HepG2 (cell line): Measurements from ENCODE around the gene C11orf58. TPM values are rescaled to one million over a fixed set of nuclear protein-coding genes. Genes with fewer than 3 reads are reported as not detected.

Source experiments
- ATAC-seq: fragments of 200-7000 bp; cut with Tn5 transposase; 3 replicates; pipeline ENCODE4 v1.9.1; 2020; ENCODE audit warnings: mild to moderate bottlenecking, moderate library complexity
- BruUV-seq: library from RNA; stranded (reverse); fragments of 400-500 nt; replicated peaks from 2 replicates; lab custom pipeline; 2021; lab: Mats Ljungman, UMichigan
- CTCF ChIA-PET: fragments of 300-600 bp; formaldehyde crosslinking; extraction: SDS; loops from one replicate; lab custom pipeline; 2021; ENCODE audit warnings: low total read pairs, inconsistent platforms, low intra/inter-chr PET ratio; lab: Yijun Ruan, JAX
- POLR2A ChIA-PET: fragments of 350-600 bp; sonication (Branson Sonifier 250); formaldehyde crosslinking; loops from one replicate; lab custom pipeline; 2020; ENCODE audit warnings: antibody characterized with exemption, inconsistent platforms; lab: Yijun Ruan, JAX
- DNase-seq: peaks from one replicate; pipeline ENCODE4 v3.0.0-alpha.2; 2015; ENCODE audit warnings: low spot score
- FAIRE-seq: peaks from 3 replicates; lab custom pipeline; 2011; peaks lifted over from hg19 to GRCh38; lab: Jason Lieb, UNC
- H2AFZ ChIP-seq: one replicate; pipeline ENCODE4 v1.6.1; 2011; ENCODE audit warnings: low read length, inconsistent platforms
- H3K27ac ChIP-seq: fragments of 300-600 bp; 3 replicates; pipeline ENCODE4 v1.8.0; 2011; ENCODE audit warnings: mixed run types, mild to moderate bottlenecking, mixed read lengths, low read length, inconsistent platforms; ENCODE audit not compliant: insufficient read depth; ENCODE audit errors: extremely low read length
- H3K27me3 ChIP-seq, 2 experiments: fragments of 200-600 bp in 1 of 2; 2 replicates in 1 of 2; 3 replicates in 1 of 2; pipeline versions ENCODE4 v1.6.0 to v1.8.0; 2011; ENCODE audit warnings: low read length in 2 of 2, mild to moderate bottlenecking in 2 of 2, moderate library complexity in 2 of 2, inconsistent platforms in 1 of 2; ENCODE audit not compliant: insufficient read depth in 2 of 2, control insufficient read depth in 1 of 2
- H3K36me3 ChIP-seq, 2 experiments: fragments of 200-600 bp in 1 of 2; replicated peaks in 1 of 2; 2 replicates in 1 of 2; 3 replicates in 1 of 2; pipeline versions ENCODE4 v1.5.1 to v1.8.0; 2011; ENCODE audit warnings: low read length in 2 of 2, inconsistent platforms in 1 of 2; ENCODE audit not compliant: insufficient read depth in 2 of 2, control insufficient read depth in 1 of 2
- H3K4me1 ChIP-seq: 2 replicates; pipeline ENCODE4 v1.5.1; 2012; ENCODE audit warnings: low read length, inconsistent platforms; ENCODE audit not compliant: insufficient read depth
- H3K4me2 ChIP-seq: 2 replicates; pipeline ENCODE4 v1.6.0; 2011; ENCODE audit warnings: low read depth, low read length, inconsistent platforms
- H3K4me3 ChIP-seq, 3 experiments: fragments of 200-600 bp in 1 of 3; sonication (generic), shearing (Covaris generic) in 1 of 3; replicated peaks in 1 of 3; 2 replicates each; pipeline ENCODE4 v1.5.1; 2011 to 2016; ENCODE audit warnings: low read length in 3 of 3, inconsistent platforms in 2 of 3, low read depth in 2 of 3, mild to moderate bottlenecking in 2 of 3, control low read depth in 1 of 3, mixed read lengths in 1 of 3; ENCODE audit not compliant: insufficient read depth in 1 of 3
- H3K79me2 ChIP-seq: one replicate; pipeline ENCODE4 v1.6.1; 2011; ENCODE audit warnings: low read length, inconsistent platforms; ENCODE audit not compliant: insufficient read depth
- H3K9ac ChIP-seq: 2 replicates; pipeline ENCODE4 v1.6.0; 2011; ENCODE audit warnings: mild to moderate bottlenecking, low read depth, low read length, inconsistent platforms; ENCODE audit not compliant: insufficient read depth
- H3K9me3 ChIP-seq: 2 replicates; pipeline ENCODE4 v1.5.1; 2012; ENCODE audit warnings: mild to moderate bottlenecking, low read length
- H4K20me1 ChIP-seq: 2 replicates; pipeline ENCODE4 v1.6.0; 2011; ENCODE audit warnings: inconsistent platforms, mild to moderate bottlenecking, low read length, moderate library complexity; ENCODE audit not compliant: insufficient read depth
- CC2D1A ChIP-seq: sonication (generic); formaldehyde crosslinking; IDR thresholded peaks from 2 replicates; pipeline ENCODE4 v1.8.1; 2023; ENCODE audit warnings: mild to moderate bottlenecking, missing genetic modification reagents
- CEBPB ChIP-seq: IDR thresholded peaks from 2 replicates; pipeline ENCODE4 v1.6.1; 2011; ENCODE audit warnings: low read depth, low read length, improper control_type of control experiment, borderline replicate concordance
- EHMT2 ChIP-seq: fragments of 200-600 bp; sonication (generic); IDR thresholded peaks from 2 replicates; pipeline ENCODE4 v1.7.0; 2017; ENCODE audit warnings: antibody characterized with exemption, low read depth, low read length, borderline replicate concordance
- GRHL1 ChIP-seq: sonication (generic); formaldehyde crosslinking; conservative IDR thresholded peaks from 2 replicates; pipeline ENCODE4 v1.8.0; 2022; ENCODE audit warnings: missing genetic modification reagents
- HES4 ChIP-seq: sonication (generic); formaldehyde crosslinking; IDR thresholded peaks from 2 replicates; pipeline ENCODE4 v1.9.0; 2021; ENCODE audit warnings: mild to moderate bottlenecking, missing genetic modification reagents, borderline replicate concordance
- IRX3 ChIP-seq: sonication (generic); formaldehyde crosslinking; IDR thresholded peaks from 2 replicates; pipeline ENCODE4 v1.8.1; 2023; ENCODE audit warnings: mild to moderate bottlenecking, low read depth, missing genetic modification reagents, borderline replicate concordance
- NR2F6 ChIP-seq, 2 experiments: IDR thresholded peaks; 2 replicates each; pipeline ENCODE4 v1.6.1; 2016; ENCODE audit warnings: antibody characterized with exemption in 1 of 2, mild to moderate bottlenecking in 1 of 2
- RAD51 ChIP-seq: fragments of 450-650 bp; IDR thresholded peaks from 2 replicates; pipeline ENCODE4 v1.6.1; 2016; ENCODE audit warnings: borderline replicate concordance
- RBM39 ChIP-seq: fragments of 200-400 bp; formaldehyde crosslinking; IDR thresholded peaks from one replicate; pipeline ENCODE4 v1.6.1; 2018; ENCODE audit warnings: antibody characterized with exemption, mild to moderate bottlenecking, low read depth, low read length; ENCODE audit not compliant: poor library complexity, severe bottlenecking
- SIX4 ChIP-seq: sonication (generic); formaldehyde crosslinking; IDR thresholded peaks from 2 replicates; pipeline ENCODE4 v1.4.0; 2020; ENCODE audit warnings: missing genetic modification reagents
- TOE1 ChIP-seq: sonication (generic); formaldehyde crosslinking; IDR thresholded peaks from 2 replicates; pipeline ENCODE4 v1.4.0; 2020; ENCODE audit warnings: mild to moderate bottlenecking, missing genetic modification reagents
- ZNF407 ChIP-seq: sonication (generic); formaldehyde crosslinking; IDR thresholded peaks from one replicate; pipeline ENCODE4 v1.5.1; 2020; ENCODE audit warnings: mild to moderate bottlenecking, missing genetic modification reagents; ENCODE audit errors: not compliant biosample characterization
- ZNF710 ChIP-seq: sonication (generic); formaldehyde crosslinking; IDR thresholded peaks from 2 replicates; pipeline ENCODE4 v1.5.0; 2020; ENCODE audit warnings: mild to moderate bottlenecking, missing genetic modification reagents, borderline replicate concordance
- WGBS: methylation state at CpG from one replicate; pipeline ENCODE4 v1.1.6; 2017; ENCODE audit warnings: low lambda C conversion rate; 5-methylcytosine and 5-hydroxymethylcytosine counted together
- in situ Hi-C: cut with HindIII; loops from 2 replicates; pipeline ENCODE4 v1.10.0; 2017; ENCODE audit warnings: low pct_unique_long_range_greater_than_20kb; ENCODE audit not compliant: extremely low pct_ligation_motif_present
- intact Hi-C: fragments of 100-400 bp; cut with micrococcal nuclease; formaldehyde crosslinking; loops from one replicate; pipeline ENCODE4 v1.10.0; 2022; ENCODE audit not compliant: unreplicated experiment
- polyA plus RNA-seq, 8 experiments: library from polyadenylated mRNA; depleted of rRNA in 3 of 8; stranded (reverse) in 7 of 8; unstranded in 1 of 8; fragments of >200 nt; fragmentation: Illumina TruSeq in 4 of 8; extraction: Trizol in 4 of 8; gene quantifications; 2 replicates each; pipeline versions ENCODE4 v1.2.1 to v1.2.3, GENCODE V29; 2011 to 2016; ENCODE audit warnings: low read depth in 4 of 8, missing spikeins in 1 of 8, mixed read lengths in 1 of 8; ENCODE audit not compliant: insufficient read depth in 1 of 8
- total RNA-seq, 5 experiments: library from RNA; depleted of rRNA; stranded (reverse); fragments of >200 nt; fragmentation: Illumina TruSeq; extraction: Trizol; gene quantifications; 2 replicates each; pipeline ENCODE4 v1.2.3, GENCODE V29; 2016; ENCODE audit warnings: low read depth in 1 of 5

The C11orf58 gene
- total and polyA plus RNA-seq, 2 of the 13 experiments (the other 11 are each of a cell fraction or from before 2014, with no cell fraction given), result 83.8 to 167 TPM

GRCh38 chr11:16797776-16798175 lies 59.3 kb downstream of the C11orf58 start:
- Histone ChIP-seq H3K4me3 (no peak overlapping the region), H3K9me3 (no peaks in the 10 kb centered on the region), H2AFZ (no peak overlapping the region), H3K27ac (no peak overlapping the region), H3K9ac (no peak overlapping the region), H3K4me1 (no peaks in the 10 kb centered on the region), H3K4me2 (no peak overlapping the region), H3K79me2 (no peaks in the 10 kb centered on the region), H3K36me3 (peaks cover 16 to 23% of the 10 kb centered on the region in 2 experiments), H3K27me3 (no peaks in the 10 kb centered on the region), H4K20me1 (no peaks in the 10 kb centered on the region)
- no TSS peak for BruUV-seq
- intact Hi-C loops, result no loop called here
- FAIRE-seq, result no peak
- POLR2A ChIA-PET, result no interaction called here
- 89% methylated on average over 3 of the region's 3 CpGs for WGBS
- no peak for ATAC-seq
- in situ Hi-C loops, result no loop called here
- CTCF ChIA-PET, result no interaction called here
- no peak for DNase-seq
- TF ChIP-seq CEBPB, result no peak
- no peak for TF ChIP-seq RBM39
- TF ChIP-seq CC2D1A (CRISPR knock-in tag), result no peak
- TF ChIP-seq SIX4 (CRISPR knock-in tag), result no peak
- no peak for TF ChIP-seq ZNF407 (CRISPR knock-in tag)
- TF ChIP-seq EHMT2, result no peak
- no peak for TF ChIP-seq HES4 (CRISPR knock-in tag)
- no peak for TF ChIP-seq TOE1 (CRISPR knock-in tag)
- TF ChIP-seq IRX3 (CRISPR knock-in tag), result no peak
- no peak for TF ChIP-seq NR2F6 (IDR thresholded peaks at IDR 0.05)
- no peak for TF ChIP-seq NR2F6 (CRISPR knock-in tag; IDR thresholded peaks at IDR 0.05)
- no peak for TF ChIP-seq GRHL1 (CRISPR knock-in tag)
- no peak for TF ChIP-seq RAD51
- no peak for TF ChIP-seq ZNF710 (CRISPR knock-in tag)
